ENCODE results near the gene DNAJB7.
"Not testable (repeated sequence)": the region's sequence is repeated elsewhere in the genome, so short reads cannot be mapped to it uniquely, and the experiment has no call there.

- TF ChIP-seq CTCF (conservative IDR thresholded peaks at IDR 0.05; ENCODE audit: low read depth, low read length); EZH2 (IDR thresholded peaks at IDR 0.05; ENCODE audit: low read length, unreplicated experiment); EZH2phosphoT487 (IDR thresholded peaks at IDR 0.05; ENCODE audit: borderline replicate concordance, low read length): not testable (repeated sequence)
These were observed 35.6 kb downstream of the DNAJB7 start for GRCh38 chr22:40826292-40826691.

Measured in PC-3 (cell line).